T-helper 1 cell treated with Interleukin-12 subunit alpha and Interleukin-12 subunit beta and Interleukin-4 antibody, amounts not matched to agents 30 ng/mL and 1 ng/mL, for 36 hours (primary cell): ENCODE measurements around the gene CNTNAP5. TPM values are rescaled to one million over a fixed set of nuclear protein-coding genes. Genes with fewer than 3 reads are reported as not detected.
"Not testable (repeated sequence)": the region's sequence is repeated elsewhere in the genome, so short reads cannot be mapped to it uniquely, and the experiment has no call there.

Source experiments
- intact Hi-C: fragments of 100-400 bp; cut with micrococcal nuclease; formaldehyde crosslinking; loops from one replicate; pipeline ENCODE4 v1.15.1; 2024
- total RNA-seq: library from RNA; stranded (reverse); gene quantifications from 2 replicates; pipeline ENCODE4 v1.2.3, GENCODE V29; 2022

CNTNAP5 gene
- total RNA-seq, 1 donor from 2014 or later = not detected

DNA sequence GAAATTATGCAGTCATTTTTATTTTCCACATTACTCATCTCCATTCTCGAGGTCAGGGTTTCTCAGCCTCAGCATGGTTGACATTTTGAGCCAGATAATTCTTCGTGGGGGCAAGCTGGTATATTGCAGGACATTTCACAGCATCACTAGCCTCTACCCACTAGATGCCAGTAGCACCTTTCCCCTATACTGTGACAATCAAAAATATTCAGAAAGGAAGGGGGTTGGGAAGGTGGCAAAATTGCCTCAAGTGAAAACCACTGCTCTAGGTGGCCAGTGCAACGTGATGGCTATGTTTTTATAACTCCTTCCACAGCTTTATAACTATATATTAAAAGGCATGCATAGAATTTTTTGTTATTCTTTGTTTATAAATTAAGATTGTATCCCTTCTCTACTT is 294.5 kb downstream of the CNTNAP5 start:
- intact Hi-C loops = no loop called here

- intact Hi-C loops = no loop called here
Measured at GRCh38 chr2:124320051-124320688, 295.1 kb downstream of the CNTNAP5 start.

GRCh38 chr2:124323321-124323720 is 298.2 kb downstream of the CNTNAP5 start:
- intact Hi-C loops = no loop called here

GRCh38 chr2:124325667-124326440 is 300.8 kb downstream of the CNTNAP5 start:
- intact Hi-C loops = no loop called here

GRCh38 chr2:124327303-124327702 is 302.2 kb downstream of the CNTNAP5 start:
- intact Hi-C loops = no loop called here

DNA sequence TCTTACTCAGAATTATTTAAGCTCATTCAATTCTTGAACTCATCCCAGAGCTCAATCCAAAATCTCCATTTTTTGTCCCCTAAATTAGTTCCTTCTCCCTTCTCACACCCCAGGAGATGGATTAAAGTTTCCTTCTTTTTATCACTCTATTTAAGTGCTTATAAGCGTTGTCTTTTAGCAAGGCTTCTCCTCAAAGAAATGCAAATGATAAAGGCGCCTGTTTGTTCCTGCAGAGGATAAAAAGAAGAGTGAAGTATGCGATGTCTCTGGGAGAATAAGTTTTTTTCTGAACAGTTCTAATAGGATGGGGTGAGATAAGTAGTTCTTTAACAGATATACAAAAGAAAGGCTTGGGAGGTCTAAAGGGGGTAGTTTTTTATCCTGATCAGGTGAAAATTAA is 303.3 kb downstream of the CNTNAP5 start:
- intact Hi-C loops = no loop called here

GRCh38 chr2:124333784-124334183 is 308.7 kb downstream of the CNTNAP5 start:
- intact Hi-C loops = no loop called here

DNA sequence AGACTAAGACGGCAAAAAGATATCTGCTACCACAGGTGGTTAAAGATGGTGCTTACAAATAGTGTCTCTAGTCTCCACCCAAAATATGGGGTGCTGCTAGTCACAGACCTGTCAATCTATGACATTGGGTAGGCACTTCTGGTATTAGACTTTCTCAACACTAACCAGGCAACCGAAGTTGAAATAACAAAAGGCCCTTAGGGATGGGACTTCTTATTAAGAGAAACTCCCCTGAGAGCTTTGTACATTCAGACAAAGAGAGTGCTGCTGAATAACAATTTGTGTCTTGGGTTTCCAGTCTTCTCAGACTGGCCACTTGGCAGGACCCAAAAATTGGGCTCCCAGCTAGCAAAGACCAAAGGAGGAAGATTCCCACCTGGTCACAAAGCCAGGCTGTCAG is 310.0 kb downstream of the CNTNAP5 start:
- intact Hi-C loops = no loop called here

- intact Hi-C loops = no loop called here
Measured at GRCh38 chr2:124339709-124340108, 314.6 kb downstream of the CNTNAP5 start.

DNA sequence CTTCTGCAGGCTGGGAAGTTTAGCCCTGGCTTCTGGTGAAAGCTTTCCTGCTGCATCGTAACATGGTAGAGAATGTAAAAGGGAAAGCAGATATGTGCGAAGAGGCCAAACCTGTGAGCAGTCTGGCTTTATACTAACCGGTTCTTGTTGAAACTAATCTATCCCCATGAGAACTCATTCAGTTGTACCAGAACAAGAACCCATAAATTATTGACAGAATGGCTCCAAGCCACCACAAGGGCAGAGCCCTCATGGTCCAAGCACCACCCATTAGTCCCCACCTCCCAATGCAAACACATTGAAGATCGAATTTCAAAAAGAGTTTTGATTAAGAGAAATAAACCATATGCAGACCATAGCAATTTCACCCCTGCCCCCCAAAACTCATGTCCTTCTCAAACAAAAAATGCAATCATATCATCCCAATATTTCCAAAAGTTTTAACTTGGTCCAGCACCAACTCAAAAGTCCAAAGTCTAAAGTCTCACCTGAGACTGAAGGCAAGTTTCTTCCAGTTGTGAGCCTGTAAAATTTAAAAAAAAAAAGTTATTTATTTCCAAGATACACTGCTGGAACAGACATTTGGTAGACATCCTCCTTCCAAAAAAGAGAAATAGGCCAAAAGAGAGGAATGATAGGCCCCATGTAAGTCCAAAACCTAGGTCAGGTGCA is 318.9 kb downstream of the CNTNAP5 start:
- intact Hi-C loops = no loop called here

- intact Hi-C loops = no loop called here
Measured at GRCh38 chr2:124347209-124347608, 322.1 kb downstream of the CNTNAP5 start.

- intact Hi-C loops = no loop called here
Measured at GRCh38 chr2:124353656-124354055, 328.6 kb downstream of the CNTNAP5 start.

DNA sequence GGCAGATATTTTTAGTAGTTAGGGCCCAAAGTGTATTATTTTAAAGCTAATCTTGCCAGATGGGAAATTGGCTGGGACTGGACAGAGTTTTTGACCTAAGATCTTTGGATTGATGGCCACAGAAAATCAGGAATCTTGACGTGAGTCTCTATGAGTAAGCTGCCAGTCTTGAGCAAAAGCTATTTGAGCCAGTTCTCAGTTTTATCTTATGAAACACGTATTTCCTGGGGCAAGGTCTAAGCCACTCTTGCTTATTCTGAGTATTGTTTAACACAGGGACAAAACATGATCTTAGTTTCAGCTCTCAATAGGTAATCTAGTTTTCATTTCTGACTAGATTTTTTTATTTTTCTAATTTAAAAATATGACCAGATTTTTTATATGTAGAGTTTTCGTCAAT is 329.4 kb downstream of the CNTNAP5 start:
- intact Hi-C loops = no loop called here

GRCh38 chr2:124361966-124362365 is 336.9 kb downstream of the CNTNAP5 start:
- intact Hi-C loops = not testable (repeated sequence)

- intact Hi-C loops = no loop called here
Measured at GRCh38 chr2:124369181-124369580, 344.1 kb downstream of the CNTNAP5 start.

DNA sequence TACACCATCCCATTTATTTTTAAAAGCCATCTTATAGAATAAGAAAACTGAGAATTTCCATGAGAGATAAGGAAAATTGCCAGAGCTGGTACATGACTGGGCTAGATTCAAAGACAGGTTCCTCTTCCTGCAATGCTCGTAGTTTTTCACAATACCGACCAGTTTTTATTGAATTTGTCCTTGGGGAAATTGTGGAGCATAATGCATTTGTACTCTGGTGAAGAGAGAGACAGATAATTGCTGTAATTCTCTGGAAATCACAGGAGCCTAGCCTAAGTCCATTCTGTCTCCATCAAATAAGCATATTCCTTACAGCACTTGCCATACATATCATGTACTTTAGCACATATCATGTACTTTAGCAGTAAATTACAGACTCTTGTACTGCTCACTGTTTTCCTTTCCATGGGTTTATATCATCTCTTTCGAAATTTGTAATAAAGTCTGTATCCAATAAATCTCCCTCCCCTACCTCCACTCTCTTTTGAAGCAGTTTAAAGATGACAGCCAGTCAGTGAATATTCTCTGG is 355.2 kb downstream of the CNTNAP5 start:
- intact Hi-C loops = no loop called here

GRCh38 chr2:124382067-124382618 is 357.1 kb downstream of the CNTNAP5 start:
- intact Hi-C loops = no loop called here

DNA sequence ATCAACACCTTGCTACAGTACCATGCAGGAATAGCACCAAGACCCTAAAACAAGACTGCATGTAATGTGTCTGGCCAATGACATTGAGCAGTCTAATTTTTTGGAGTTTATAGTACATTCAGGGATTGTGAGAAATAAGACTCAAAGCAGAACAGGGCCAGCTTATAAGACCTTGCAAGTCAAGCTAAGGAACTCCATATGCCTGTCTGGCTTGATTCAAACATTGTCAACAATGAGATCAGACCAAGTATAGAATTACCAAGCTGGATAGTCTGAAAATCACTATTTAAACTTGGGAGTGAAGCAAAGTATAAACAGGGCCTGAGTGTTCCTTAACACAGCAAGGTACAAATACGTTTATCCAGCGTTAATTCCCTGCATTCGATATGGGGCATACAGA is 370.9 kb downstream of the CNTNAP5 start:
- intact Hi-C loops = no loop called here

DNA sequence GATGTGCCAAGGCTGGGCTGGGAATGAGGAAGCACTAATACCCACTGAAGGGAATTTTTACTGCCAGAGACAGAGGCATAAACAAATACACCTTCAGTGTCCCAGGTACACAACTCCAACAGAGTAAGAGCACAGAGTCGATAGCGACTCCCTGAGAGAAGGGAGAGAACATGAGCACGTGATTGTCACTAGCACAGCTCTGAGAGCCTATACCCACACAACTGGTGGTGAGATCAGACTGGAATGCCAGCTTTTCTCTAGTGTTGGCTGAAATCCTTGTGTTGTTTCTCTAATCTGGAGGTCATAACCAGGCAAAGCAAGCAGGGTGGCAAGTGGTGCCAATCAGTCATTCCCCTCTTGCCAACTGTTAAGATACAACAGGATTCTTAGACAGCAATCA is 377.2 kb downstream of the CNTNAP5 start:
- intact Hi-C loops = no loop called here

GRCh38 chr2:124407836-124408534 is 382.9 kb downstream of the CNTNAP5 start:
- intact Hi-C loops = not testable (repeated sequence)

DNA sequence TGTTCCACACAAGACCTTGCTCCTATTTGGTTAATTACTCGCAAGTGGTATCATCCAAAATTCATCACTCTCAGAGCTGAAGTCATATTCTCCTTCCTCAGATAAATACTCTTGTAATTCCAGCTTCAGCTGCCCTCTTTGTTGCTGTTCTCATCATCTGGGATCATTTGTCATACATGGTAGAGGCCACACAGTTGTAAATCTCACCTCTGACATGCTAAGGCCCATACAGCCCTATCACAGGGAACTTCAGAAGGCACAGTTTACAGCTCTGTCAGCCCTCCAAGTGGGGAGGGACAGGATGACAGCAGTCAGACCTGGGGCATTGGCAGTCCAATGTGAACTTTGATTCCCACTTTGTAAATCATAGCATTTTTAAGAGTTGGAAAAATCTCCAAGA is 399.0 kb downstream of the CNTNAP5 start:
- intact Hi-C loops = no loop called here
